ENCODE measurements around the gene FBXL7. TPM values are rescaled to one million over a fixed set of nuclear protein-coding genes. Genes with fewer than 3 reads are reported as not detected.

The FBXL7 gene
- total RNA-seq, 1 donor from 2014 or later, result 12.3 TPM

- Histone ChIP-seq H3K4me2 (no peak overlapping the region), H3K27me3 (no peaks in the 10 kb centered on the region), H3F3A (ENCODE audit: low read depth) (no peaks in the 10 kb centered on the region), H3K27ac (no peak overlapping the region), H2AFZ (replicated peaks) (no peak overlapping the region), H3K79me2 (ENCODE audit: low read depth) (peaks cover 58% of the 10 kb centered on the region), H3K9ac (no peak overlapping the region), H4K20me1 (ENCODE audit: low read depth) (no peaks in the 10 kb centered on the region), H3K9me3 (ENCODE audit: low read depth) (no peaks in the 10 kb centered on the region), H3K36me3 (no peaks in the 10 kb centered on the region), H3K4me3 (no peak overlapping the region), H3K4me1 (peaks cover 17% of the 10 kb centered on the region)
- TF ChIP-seq EZH2phosphoT487 (IDR thresholded peaks at IDR 0.05) (no peak), EZH2 (IDR thresholded peaks at IDR 0.05) (no peak), CTCF (IDR thresholded peaks at IDR 0.05) (no peak)
- DNase-seq (ENCODE audit: low spot score), result no peak
- H3K36me3 Mint-ChIP-seq, result peaks cover 16% of the 10 kb centered on the region
- peaks cover 4% of the 10 kb centered on the region for H3K9me3 Mint-ChIP-seq
- peaks cover 2% of the 10 kb centered on the region for H3K27me3 Mint-ChIP-seq (ENCODE audit: insufficient read depth, low read depth)
- no peak overlapping the region for H3K4me3 Mint-ChIP-seq
- no peak overlapping the region for H3K27ac Mint-ChIP-seq
- peaks cover 19% of the 10 kb centered on the region for H3K4me1 Mint-ChIP-seq
Measured at GRCh38 chr5:15524712-15525111, 24.7 kb downstream of the FBXL7 start.

GRCh38 chr5:15525703-15526275, 25.8 kb downstream of the FBXL7 start:
- DNase-seq (ENCODE audit: low spot score), result no peak
- peaks cover 20% of the 10 kb centered on the region for H3K36me3 Mint-ChIP-seq
- Histone ChIP-seq H3K79me2 (ENCODE audit: low read depth) (peaks cover 66% of the 10 kb centered on the region), H3K9ac (no peak overlapping the region), H3K36me3 (no peaks in the 10 kb centered on the region), H3K4me1 (peaks cover 17% of the 10 kb centered on the region), H4K20me1 (ENCODE audit: low read depth) (no peaks in the 10 kb centered on the region), H2AFZ (replicated peaks) (no peak overlapping the region), H3K4me3 (no peak overlapping the region), H3K27ac (no peak overlapping the region), H3K27me3 (no peaks in the 10 kb centered on the region), H3K4me2 (no peak overlapping the region), H3F3A (ENCODE audit: low read depth) (no peaks in the 10 kb centered on the region), H3K9me3 (ENCODE audit: low read depth) (no peaks in the 10 kb centered on the region)
- H3K27ac Mint-ChIP-seq, result no peak overlapping the region
- peaks cover 4% of the 10 kb centered on the region for H3K9me3 Mint-ChIP-seq
- H3K27me3 Mint-ChIP-seq (ENCODE audit: insufficient read depth, low read depth), result peaks cover 2% of the 10 kb centered on the region
- H3K4me3 Mint-ChIP-seq, result no peak overlapping the region
- TF ChIP-seq CTCF (IDR thresholded peaks at IDR 0.05) (no peak), EZH2 (IDR thresholded peaks at IDR 0.05) (no peak), EZH2phosphoT487 (IDR thresholded peaks at IDR 0.05) (no peak)
- H3K4me1 Mint-ChIP-seq, result peaks cover 18% of the 10 kb centered on the region

- H3F3A ChIP-seq (ENCODE audit: low read depth), result no peaks in the 10 kb centered on the region
- peaks cover 66% of the 10 kb centered on the region for H3K79me2 ChIP-seq (ENCODE audit: low read depth)
- no peaks in the 10 kb centered on the region for H3K9me3 ChIP-seq (ENCODE audit: low read depth)
- H3K4me2 ChIP-seq, result no peak overlapping the region
- no peaks in the 10 kb centered on the region for H3K36me3 ChIP-seq
- no peaks in the 10 kb centered on the region for H4K20me1 ChIP-seq (ENCODE audit: low read depth)
- no peak for DNase-seq (ENCODE audit: low spot score)
- peaks cover 2% of the 10 kb centered on the region for H3K27me3 Mint-ChIP-seq (ENCODE audit: insufficient read depth, low read depth)
- no peak overlapping the region for H3K4me3 Mint-ChIP-seq
- no peak overlapping the region for H2AFZ ChIP-seq (replicated peaks)
- H3K36me3 Mint-ChIP-seq, result peaks cover 20% of the 10 kb centered on the region
- peaks cover 12% of the 10 kb centered on the region for H3K4me1 Mint-ChIP-seq
- no peak overlapping the region for H3K9ac ChIP-seq
- no peak overlapping the region for H3K27ac Mint-ChIP-seq
- peaks cover 13% of the 10 kb centered on the region for H3K4me1 ChIP-seq
- H3K27ac ChIP-seq, result no peak overlapping the region
- peaks cover 4% of the 10 kb centered on the region for H3K9me3 Mint-ChIP-seq
- H3K27me3 ChIP-seq, result no peaks in the 10 kb centered on the region
- no peak overlapping the region for H3K4me3 ChIP-seq
- TF ChIP-seq EZH2phosphoT487 (IDR thresholded peaks at IDR 0.05) (no peak), CTCF (IDR thresholded peaks at IDR 0.05) (no peak)
Measured at GRCh38 chr5:15526413-15526812, 26.4 kb downstream of the FBXL7 start.
